NCI-H2081 (cell line): ENCODE results near the gene NELL2.

ENCODE experiments used
- DNase-seq, 2 experiments: peaks; one replicate each; lab custom pipeline; 2025; lab: John Stamatoyannopoulos, UW

The NELL2 gene

DNA sequence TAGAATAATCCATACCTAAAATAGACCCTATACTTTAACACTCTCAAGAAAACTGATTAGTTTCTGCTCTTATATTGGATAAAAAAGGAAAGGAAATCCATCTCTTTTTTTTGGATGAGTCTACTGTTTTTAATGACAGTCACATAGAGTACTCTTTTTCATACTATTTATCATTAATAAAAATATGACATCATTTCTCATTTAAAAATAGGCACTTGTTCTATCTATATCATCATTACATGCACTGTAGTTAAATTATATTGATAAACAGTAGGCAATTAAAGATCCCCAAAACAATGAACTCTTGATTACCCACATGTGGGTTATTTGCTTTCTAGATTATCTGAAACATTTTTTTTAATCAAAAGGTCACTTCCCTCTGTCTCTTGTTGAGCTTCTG, 338.8 kb downstream of the NELL2 start:
- no peak for DNase-seq

DNA sequence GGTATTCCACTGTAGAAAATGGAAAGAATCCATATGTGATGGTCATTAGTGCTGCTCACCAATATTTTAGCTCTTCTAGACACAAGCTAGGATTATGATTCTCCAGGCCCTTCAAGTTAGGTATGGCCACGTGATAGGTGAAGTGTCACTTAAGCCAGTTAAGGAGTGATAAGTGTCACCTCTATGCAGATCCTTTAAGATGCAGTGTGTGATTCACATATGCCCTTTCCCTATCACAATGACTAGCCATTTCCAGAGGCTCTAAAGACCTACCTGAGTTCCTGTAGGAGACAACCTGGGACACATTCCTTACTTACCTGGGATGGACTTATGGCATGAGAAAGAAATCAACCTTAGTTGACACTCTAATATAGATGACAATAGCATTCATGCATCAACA, 343.2 kb downstream of the NELL2 start:
- DNase-seq: no peak

DNA sequence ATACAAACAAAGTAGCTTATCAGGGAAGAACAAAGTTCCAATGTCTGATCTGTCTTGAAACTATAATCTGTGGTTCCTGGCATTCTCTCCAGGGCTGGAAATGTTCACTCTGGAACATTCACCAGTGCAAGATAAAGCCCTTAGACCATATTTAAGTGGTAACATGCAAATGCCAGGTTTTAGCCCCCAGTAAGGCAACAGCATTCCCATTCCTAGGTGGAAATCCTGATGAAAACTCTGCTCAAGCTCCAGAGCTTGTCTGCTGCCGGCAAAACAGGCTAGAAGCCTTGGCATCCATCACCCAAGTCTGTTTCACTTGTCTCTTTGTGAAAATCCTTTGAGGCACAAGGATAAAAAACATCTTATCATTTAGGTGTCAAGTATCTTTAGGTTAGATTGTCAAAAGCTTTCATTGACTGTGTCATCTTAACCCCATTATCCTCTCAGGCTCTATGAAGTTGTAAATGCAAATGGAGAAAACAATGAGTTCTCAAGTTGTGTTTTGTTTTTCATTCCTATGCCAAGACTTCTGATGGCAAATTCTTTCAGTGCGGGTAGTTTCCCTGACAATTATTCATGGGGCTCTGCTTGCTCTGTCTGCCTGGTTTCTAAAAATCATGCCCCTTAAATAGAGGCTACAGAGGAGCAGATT, 344.7 kb downstream of the NELL2 start:
- DNase-seq: no peak

DNA sequence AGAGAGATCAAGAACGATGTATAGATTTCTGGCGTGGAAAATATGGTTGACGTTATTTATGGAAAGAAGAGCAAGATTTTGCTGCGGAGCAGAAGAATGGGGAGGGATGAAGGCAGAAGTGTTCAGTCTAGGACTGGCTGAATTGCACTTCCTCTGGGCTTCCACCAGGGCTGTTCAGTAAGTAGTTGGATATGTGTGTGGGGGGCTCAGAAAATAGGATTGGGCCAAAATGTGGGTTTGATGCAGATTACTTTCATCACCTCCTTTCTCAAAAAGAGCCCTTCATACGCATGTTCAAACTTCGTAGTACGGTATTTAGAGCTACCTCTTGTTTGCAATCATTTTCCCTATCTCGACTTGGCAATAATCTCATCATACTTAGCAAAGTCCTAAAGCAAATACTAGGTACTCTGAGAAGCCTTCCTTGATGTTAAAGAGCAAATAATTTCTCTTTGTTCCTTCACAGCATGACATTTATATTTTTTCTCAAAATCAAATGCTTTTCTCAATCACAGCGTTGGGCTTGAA, 349.4 kb downstream of the NELL2 start:
- DNase-seq: no peak

DNA sequence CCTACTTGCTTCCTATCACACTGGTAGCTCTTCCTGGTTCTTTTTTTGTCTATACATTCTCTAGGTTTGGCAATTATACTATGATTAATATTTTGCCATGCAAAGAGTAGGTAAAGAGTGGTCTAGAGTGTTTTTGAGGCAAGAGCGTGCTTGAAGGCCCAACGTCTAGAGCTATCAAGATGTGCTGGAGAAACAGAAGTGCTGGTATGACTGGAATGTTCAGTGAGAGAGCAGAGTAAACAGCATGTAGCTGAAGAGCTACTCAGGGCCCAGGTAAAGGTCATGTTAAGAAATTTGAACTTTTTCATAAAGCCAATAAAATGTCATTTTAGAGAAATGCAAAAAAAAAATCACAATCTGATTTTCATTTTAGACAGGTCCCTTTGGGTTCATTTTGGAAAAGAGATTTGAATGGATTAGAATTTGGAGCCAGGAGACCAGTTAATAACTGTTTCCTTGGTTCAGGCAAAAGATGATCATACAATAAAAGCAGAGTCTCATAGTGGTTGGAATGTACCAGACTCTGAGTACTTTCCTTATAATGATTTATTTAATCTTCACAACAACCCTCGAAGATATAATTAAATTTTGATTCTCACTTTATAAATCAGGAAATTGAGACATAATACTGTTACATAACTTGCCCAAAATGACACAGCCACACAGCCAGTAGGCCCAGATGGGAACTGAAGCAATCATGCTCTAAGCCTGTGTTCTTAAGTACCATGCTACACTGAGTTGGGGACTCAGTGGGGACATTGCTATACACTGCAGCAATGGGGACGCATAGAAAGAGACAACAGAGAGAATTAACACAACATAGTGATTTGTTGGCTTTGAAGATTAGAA, 350.1 kb downstream of the NELL2 start:
- no peak for DNase-seq

DNA sequence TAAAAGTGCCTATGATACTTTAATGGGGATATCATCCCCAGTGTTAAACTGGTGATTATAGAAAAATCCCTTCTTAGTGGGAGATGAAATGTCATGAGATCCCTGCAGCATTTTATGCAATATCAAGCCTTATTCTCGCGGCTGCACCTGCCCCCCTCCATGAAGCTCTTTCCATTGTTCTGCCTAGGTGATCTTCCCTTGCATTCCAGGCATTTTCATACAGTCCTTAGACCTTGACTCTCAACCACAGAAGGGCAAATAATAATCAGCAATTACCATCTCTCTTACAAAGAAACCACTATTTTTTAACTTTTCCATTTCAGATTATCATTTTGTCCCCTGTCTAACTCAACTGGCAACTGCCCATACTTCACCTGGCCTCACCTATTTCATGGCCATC, 352.3 kb downstream of the NELL2 start:
- no peak for DNase-seq

DNA sequence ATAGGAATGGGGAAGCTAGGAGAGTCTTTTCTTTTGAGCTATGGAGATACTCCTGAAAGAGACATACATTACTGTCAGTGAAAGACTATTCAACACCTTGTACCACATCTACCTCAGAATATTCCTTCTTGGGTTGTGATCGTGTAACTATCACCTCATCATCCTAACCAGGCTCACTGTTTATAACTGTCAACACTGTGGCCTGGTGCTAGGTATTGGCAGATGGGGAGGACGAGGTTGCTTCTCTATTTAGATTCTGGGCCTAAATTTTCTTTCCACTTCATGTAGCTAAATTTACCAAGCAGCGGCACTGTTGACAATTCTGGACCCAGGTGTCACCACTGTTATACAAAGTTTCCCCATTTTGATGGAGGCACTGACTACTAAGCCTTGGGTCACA, 354.4 kb downstream of the NELL2 start:
- no peak for DNase-seq

DNA sequence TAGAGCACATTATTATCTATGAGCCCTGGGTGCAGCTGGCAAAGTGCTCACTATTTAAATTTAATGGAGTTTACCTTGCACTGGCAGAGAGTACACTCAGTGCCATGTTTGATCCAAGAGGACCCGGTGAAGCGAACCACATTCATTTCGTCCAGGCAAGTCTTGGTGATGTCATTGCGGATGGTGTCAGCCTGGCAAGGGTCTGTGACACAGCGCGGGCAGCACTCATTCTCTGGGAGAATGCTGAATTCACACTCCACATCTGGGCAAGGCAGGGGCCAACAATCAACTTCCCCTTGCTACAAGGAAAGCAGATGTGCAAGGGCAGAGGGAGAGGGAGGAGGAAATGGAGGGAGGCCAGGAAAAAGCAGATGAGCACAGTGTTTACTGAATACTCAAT, 356.2 kb downstream of the NELL2 start:
- DNase-seq: peak; percentile 68 to 87

DNA sequence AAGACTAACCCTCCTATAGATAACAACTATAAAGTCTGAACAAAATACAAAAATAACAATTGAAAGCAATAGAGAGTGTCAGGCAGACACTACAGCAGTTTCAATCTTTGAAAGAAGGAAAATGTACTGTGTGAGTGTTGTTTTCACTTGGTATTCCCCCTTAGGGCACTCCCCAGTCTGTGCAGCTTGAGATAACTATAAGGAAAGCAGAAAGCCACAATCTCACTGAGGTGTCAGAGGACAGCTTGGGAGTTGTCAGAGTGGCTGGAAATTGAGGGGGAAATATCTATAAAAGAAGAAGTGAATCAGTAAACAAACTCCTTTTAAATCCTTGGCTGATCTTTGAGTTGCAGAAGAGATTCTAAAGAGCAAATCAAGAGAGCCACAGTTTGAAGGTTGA, 364.8 kb downstream of the NELL2 start:
- DNase-seq: no peak

DNA sequence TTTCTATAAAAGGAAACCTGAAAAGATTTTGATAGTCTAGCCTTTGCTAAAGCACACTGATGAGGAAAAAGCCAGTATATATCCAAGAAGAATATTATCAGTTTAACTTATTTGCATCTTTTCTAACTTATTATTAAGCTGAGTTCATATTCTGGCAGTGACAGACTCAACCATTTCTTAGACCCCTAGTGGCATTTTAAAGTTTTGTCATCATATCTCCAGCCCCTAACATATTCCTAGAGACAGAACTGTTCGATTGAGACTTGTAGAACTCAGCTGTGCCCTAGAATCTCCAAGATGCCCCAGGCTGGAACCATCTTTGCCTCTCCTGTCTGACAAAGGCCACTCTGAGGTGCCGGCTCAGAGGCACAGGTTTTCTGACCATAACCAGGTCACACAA, 365.6 kb downstream of the NELL2 start:
- DNase-seq: no peak

DNA sequence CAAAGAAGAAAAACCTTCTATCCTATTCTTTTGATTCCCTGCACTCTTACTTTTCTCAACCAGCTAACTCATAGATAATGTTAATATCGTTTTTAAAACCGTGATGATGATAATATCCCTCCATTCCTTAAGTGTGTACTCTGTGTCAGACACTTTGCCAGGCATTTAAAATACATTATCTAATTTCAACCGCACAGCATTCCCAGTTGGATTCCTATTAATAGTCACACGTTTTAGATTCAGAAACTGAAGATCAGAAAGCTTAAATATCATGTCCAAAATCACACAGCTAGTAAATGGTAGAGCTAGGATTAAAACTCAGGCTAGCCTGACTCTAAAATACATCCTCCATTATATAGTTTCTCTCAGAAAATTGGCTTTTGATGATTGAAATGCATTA, 366.0 kb downstream of the NELL2 start:
- no peak for DNase-seq

DNA sequence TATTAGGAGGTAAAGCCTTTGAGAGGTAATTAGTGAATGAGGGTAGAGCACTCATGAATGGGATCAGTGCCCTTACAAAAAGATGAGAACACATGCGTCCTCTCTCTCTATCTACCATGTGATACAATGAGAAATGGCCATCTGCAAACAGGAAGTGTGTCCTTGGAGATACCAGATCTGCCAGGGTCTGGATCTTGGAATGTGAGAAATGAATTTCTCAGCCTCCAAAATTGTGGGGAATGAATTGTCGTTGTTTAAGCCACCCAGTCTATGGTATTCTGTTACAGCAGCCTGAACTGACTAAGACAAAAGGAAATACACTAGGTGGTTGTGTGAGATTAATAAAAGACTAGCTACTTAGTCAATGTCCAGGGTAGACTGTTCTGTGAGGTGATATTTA, 366.6 kb downstream of the NELL2 start:
- no peak for DNase-seq

DNA sequence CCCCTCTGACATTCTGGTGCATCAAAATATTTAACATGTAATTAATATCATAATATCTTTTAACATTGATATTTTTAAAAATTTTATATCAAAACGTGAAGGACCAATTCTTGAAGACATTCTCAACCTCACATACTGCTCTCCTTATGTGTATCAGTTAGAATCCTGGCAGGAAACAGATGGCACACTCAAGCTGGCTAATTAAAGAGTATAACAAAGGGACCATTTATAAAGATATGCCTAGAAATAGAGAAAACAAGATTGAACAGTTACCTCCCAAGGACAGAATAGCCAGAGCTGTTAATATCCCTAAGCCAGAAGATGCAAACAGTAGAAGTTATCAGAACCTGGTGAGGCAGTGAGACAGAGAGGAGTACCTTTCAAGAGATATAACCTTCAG, 368.7 kb downstream of the NELL2 start:
- DNase-seq: peak in 1 of 2 experiments; percentile 34

DNA sequence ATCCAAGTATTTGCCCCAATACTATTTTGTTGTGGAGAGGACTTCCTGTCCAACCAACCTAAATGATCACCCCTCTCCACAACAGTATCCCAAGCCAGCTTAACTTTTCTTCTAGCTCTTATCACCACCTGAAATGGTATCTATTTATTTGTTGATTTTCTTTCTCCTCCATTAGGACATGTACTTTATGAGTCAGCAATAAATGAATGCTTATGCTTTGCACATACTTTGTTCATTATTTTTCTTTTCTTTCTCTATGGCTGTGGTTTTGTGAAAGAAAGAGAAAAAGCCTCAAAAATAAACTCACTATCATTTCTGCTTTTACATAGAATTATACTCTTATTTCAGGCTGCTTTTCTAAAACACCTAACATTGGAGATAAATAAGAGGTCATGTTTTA, 371.3 kb downstream of the NELL2 start:
- no peak for DNase-seq

DNA sequence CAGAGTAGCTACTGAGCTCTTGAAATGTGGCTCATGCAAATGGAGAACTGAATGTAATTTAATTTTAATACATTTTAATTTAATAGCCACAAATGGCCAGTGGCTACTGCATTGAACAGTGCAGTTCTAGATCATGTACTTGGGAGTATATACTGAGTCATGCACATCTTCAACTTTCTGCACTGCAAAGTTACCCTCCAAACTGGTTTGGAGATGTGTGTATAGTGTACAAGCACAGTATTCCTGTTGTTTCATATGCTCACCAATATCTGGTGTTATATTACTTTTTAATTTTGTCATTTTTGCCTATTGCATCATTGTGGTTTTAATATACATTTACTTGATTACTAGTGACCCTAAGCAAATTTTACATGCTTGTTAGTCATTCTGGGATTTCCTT, 372.8 kb downstream of the NELL2 start:
- DNase-seq: no peak

DNA sequence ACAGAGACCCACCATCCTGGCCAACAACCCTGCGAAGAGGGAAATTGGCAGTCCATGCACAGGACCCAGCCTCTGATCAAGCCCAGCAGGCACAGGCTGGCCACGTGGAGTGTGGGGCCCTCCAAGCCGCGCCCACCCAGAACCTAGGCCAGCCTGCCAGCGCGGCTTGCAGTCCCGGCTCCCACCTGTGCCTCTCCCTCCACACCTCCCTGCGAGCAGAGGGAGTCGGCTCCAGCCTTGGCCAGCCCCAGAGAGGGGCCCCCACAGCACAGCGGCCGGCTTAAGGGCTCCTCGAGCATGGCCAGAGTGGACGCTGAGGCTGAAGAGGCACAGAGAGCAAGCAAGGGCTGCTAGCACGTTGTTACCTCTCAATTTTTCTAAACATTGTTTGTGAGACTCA, 373.4 kb downstream of the NELL2 start:
- DNase-seq: no peak

DNA sequence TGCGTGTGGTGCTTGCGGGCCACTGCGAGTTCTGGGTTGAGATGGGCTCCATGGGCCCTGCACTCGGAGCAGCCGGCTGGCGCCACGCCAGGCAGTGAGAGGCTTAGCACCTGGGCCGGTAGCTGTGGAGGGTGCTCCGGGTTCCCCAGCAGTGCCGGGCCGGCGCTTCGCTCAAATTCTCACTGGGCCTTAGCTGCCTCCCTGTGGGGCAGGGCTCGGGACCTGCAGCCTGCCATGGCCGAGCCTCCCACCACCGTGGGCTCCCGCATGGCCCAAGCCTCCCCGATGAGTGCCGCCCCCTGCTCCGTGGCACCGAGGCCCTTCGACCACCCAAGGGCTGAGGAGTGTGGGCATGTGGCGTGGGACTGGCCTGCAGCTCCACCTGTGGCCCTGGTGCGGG, 375.7 kb downstream of the NELL2 start:
- DNase-seq: no peak

DNA sequence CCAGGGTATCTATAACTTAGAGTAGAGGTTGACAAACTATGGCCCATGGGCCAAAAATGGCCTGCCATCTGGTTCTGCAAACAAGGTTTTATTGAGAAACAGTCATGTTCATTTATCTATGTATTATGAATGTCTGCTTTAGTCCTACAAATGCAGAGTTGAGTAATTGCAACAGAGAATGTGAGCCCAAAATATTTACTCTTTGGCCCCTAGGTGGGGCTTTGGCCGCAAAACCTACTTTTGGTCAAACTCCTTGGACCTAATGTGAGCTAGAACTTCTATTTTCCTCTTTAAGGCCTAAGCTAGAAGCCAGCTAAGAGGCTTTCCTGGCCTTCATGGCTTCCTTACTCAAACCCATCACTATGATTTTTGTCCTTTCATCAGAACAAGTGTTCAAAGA, 379.1 kb downstream of the NELL2 start:
- DNase-seq: no peak

DNA sequence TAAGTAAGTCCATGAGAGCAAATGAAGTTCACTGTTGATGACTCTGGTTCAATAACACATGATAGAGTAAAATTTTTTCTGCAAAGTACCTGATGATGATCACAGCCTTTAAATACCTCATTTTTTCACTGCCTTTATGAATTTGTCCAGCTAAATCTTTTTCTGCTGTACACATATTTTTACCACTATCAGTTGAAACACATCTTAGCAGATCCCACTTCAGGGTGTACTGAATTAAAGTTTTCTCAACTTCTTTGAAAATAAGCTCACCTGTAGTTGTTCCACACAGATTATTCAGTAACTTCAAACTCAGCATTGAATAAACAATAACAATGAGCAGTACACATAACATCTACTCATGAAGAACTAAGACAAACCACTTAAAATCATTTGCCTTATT, 385.9 kb downstream of the NELL2 start:
- DNase-seq: no peak

DNA sequence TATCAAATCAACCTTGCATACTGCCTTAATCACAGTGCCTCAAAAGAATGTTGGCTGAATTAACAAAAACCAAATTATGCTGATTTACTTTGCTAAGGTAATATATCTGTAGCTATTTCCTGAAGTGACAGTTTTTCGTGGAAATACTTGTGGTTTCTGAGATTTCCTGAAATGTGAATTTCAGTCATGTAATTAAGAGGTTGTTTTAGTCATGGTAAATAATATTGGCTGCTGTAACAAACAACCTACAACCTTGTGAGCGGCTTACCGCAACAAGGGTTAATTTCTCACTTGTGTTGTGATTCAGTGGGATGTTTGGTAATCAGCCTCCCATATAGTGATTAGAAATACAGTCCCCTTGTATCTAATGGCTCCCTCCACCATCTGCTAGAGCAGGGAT, 387.9 kb downstream of the NELL2 start:
- no peak for DNase-seq

DNA sequence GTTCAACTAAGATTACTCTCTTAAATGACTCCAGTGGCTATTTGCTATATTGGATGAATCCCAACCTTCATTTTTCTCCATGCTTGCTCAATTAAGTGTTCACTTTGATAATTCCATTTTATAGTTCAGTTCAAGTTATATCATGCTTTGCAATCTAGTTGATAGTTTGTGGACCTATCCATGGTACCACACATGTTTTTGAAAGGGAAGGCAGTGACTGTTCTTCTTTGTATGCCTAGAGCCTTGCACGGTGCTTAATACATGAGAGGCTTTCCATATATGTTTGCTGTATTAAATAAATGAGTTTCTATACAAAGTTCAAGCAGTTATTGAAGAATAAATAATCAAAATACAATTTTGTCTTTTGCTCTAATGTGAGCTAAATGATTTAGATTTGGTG, 391.3 kb downstream of the NELL2 start:
- DNase-seq: no peak

DNA sequence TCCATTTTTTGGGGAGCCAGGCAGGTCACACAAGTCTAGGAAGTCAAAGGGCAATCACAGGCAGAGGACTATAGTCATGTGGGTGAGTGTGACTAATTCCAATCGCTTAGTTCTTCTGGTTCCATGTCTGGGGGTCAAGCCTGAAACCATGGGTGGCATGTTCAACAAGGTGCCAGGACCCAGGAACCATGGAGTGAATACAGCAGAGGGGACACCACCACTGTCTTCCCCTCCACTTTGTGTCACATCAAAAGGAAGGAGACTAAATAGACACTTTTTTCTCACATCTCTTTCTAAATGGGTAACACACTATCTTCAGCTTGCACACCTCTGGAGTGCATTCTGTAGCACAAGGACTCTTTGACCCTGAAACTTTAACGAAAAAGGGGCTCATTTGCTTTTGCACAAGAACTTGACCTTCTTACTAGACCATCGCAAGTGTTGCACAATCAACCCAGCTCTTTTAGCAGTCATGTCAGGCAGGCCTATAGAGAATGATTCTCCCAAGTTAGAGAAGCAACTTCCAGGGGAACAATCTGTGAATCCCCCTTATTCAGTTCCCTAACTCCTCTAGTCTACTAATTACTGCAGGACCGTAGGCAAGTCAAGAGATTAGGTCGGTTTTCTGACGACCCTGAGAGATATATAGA, 398.7 kb downstream of the NELL2 start:
- DNase-seq: no peak

DNA sequence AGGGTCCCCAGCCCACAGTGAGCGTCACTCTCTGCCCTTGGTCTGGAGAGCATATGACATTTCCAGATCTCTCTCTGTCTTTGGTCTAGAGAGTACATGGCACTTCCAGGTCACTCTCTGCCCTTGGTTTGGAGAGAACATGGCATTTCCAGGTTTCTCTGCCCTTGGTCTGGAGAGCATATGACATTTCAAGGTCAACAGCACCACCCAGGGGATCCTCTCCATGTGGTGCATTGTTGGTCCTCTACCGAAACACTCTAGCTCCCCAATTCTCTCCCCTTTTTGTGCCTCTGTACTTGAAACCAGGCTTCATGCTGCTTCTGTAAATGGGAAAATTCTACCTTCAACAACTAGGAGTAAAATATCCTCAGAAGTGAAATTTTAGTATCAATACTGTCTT, 399.4 kb downstream of the NELL2 start:
- no peak for DNase-seq
